GM10248 (cell line): Measurements from ENCODE around the gene STK32A.

Source experiments
- CTCF ChIA-PET: fragments of 300-600 bp; sonication (Branson Sonifier 250); formaldehyde crosslinking; extraction: SDS; loops from one replicate; lab custom pipeline; 2021; ENCODE audit warnings: antibody characterized with exemption; lab: Yijun Ruan, JAX
- POLR2A ChIA-PET: fragments of 350-650 bp; sonication (Branson Sonifier 250); formaldehyde crosslinking; extraction: SDS; loops from one replicate; lab custom pipeline; 2020; ENCODE audit warnings: antibody characterized with exemption; lab: Yijun Ruan, JAX
- DNase-seq: peaks from one replicate; pipeline ENCODE4 v3.0.0; 2012; ENCODE audit errors: extremely low spot score
- TF ChIP-seq, protein P1 (sequence below): IDR thresholded peaks from 2 replicates; pipeline ENCODE4 v1.5.1; 2012; ENCODE audit warnings: mild to moderate bottlenecking, low read depth; ENCODE audit errors: extremely low read depth, missing control alignments, control extremely low read depth

Gene STK32A

DNA sequence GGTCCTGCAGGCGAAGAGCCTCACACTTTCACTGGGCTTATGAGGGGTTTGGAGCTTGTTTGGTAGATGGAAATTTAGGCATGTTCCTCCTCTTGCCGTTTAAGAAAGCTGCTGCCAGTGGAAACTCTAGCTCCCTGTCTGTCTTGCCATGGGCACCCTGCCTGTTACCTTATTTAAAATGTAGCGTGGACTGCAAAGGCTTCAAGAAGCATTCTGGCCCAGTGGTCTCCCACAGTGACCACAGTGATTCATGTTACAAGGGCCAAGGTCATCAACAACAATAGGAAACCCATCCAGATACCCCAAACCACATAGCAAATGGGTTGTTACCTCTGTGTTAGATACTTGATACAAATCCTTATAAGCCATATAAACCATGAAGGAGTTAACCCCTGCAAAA is 178.4 kb downstream of the STK32A start:
- CTCF ChIA-PET, result no interaction called here

DNA sequence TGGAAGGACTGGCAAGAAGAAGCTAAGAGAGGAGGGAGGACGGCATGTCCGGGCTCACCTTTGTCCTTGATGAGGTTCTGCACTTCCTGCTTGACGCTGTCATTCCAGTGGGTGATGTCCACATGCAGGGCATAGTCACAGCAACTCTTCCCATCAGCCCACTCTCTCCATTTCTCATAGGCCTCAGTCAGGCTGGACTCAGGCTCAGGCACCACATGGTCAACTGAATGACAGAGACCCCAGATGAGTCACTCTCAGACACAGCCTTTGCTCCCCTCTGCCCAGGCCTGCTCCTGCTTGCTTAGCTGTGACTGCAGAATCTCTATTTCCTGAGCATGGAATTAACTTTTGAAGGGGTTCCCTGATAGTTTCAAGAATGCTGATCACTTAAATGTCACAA is 180.8 kb downstream of the STK32A start:
- POLR2A ChIA-PET, result no interaction called here
- TF ChIP-seq, protein P1, sequence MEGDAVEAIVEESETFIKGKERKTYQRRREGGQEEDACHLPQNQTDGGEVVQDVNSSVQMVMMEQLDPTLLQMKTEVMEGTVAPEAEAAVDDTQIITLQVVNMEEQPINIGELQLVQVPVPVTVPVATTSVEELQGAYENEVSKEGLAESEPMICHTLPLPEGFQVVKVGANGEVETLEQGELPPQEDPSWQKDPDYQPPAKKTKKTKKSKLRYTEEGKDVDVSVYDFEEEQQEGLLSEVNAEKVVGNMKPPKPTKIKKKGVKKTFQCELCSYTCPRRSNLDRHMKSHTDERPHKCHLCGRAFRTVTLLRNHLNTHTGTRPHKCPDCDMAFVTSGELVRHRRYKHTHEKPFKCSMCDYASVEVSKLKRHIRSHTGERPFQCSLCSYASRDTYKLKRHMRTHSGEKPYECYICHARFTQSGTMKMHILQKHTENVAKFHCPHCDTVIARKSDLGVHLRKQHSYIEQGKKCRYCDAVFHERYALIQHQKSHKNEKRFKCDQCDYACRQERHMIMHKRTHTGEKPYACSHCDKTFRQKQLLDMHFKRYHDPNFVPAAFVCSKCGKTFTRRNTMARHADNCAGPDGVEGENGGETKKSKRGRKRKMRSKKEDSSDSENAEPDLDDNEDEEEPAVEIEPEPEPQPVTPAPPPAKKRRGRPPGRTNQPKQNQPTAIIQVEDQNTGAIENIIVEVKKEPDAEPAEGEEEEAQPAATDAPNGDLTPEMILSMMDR, result no peak
- CTCF ChIA-PET, result interaction anchor here (1.0 kb wide), 1 partner anchor 11 kb away, joined by 3 read pairs; no protein-coding TSS in a partner anchor
- DNase-seq, result no peak

More for the DNA sequence above, 178.4 kb downstream of the STK32A start:
- TF ChIP-seq, protein P1, result no peak
- POLR2A ChIA-PET, result no interaction called here
- no peak for DNase-seq

DNA sequence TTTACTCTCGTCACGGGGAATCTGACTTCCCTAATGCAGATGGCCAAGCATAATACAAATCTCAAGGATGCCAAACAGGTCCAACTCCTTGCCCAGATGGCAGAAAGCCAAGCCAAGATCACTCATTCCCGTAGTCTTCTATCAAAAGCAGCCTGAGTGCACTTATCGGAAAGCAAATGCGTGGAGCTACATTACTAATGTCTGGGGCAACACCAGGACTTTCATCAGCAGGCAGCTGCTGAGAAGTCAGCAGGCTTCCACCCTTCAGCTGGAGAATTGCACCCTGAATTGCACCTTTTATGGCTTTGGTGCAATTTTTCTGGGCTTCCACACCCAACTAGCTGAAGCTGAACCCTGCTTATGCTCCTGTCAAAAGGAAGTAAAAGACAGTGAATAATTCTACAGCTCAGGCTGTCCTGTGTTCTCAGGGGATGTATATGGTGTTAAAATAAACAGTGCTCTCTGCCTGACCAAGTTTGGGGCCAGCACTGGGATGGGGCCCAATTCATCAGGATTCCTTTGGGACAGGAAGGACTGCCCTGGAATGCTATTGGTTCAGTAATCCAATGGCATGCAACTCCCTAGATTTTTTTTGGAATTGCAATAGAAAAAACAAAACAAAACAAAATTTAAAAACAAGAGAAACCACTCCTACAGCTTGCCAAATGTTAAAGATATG is 182.4 kb downstream of the STK32A start:
- DNase-seq, result no peak
- CTCF ChIA-PET, result interaction anchor here (0.7 to 2.1 kb wide), 2 partner anchors 14 to 18 kb away, joined by 3 to 6 read pairs; no protein-coding TSS in a partner anchor
- POLR2A ChIA-PET, result no interaction called here
- TF ChIP-seq, protein P1, result no peak

DNA sequence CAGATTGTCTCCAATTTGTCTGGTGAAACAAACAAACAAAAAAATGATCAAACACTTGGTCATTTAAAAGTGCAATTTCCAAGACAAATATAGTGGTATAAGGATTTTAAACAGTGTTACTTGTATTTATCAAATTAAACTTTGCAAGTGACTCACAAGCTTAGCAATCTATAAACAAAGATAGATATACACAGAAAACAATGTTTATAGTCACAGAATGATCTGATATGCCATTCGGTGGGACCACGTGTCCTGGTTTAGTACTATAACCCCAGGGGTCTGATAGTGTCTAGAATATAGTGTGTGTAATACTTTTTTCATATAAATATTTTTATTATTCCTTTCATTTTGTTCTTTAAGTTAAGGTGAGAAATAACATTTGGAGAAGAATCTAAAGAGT is 183.8 kb downstream of the STK32A start:
- ChIA-PET CTCF (interaction anchor here (1.6 to 2.1 kb wide), 2 partner anchors 12 to 16 kb away, joined by 3 to 6 read pairs; no protein-coding TSS in a partner anchor), POLR2A (no interaction called here)
- TF ChIP-seq, protein P1, result no peak
- DNase-seq, result no peak

DNA sequence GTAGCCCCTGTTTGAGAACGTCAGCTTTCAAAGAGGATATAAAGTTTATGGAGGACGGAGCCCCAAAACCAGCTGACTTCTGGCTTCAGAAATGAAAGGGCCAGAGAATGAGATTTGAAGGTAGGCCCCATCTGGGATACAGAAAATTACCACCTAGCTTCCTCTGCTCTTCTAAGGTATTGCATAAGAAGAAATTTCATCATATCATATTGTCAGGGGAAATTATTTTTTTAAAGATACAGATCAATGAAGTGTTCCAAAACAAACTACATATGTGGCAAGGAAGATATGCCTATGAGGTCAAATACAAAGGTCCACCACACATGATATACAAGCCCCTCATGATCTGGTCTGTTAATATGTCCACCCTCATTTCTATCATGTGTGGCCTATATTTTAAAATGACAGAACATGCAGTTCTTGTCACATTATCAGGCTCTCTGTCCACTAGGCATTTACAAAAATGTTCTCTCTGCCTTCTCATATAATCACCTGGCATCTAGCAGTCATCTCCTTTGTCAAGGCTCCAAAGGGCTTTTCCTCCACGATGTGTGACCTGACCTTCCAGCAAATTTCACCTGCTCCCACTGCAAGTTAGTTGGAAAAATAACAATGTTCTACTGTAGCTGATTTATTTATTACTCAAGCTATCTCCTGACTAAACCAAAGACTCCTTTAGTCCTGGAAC is 192.0 kb downstream of the STK32A start:
- POLR2A ChIA-PET, result no interaction called here
- CTCF ChIA-PET, result interaction anchor here (1.1 to 1.7 kb wide), 5 partner anchors 11 to 35 kb away, joined by 3 to 6 read pairs (median 4); no protein-coding TSS in a partner anchor
- no peak for DNase-seq
- TF ChIP-seq, protein P1, result no peak

DNA sequence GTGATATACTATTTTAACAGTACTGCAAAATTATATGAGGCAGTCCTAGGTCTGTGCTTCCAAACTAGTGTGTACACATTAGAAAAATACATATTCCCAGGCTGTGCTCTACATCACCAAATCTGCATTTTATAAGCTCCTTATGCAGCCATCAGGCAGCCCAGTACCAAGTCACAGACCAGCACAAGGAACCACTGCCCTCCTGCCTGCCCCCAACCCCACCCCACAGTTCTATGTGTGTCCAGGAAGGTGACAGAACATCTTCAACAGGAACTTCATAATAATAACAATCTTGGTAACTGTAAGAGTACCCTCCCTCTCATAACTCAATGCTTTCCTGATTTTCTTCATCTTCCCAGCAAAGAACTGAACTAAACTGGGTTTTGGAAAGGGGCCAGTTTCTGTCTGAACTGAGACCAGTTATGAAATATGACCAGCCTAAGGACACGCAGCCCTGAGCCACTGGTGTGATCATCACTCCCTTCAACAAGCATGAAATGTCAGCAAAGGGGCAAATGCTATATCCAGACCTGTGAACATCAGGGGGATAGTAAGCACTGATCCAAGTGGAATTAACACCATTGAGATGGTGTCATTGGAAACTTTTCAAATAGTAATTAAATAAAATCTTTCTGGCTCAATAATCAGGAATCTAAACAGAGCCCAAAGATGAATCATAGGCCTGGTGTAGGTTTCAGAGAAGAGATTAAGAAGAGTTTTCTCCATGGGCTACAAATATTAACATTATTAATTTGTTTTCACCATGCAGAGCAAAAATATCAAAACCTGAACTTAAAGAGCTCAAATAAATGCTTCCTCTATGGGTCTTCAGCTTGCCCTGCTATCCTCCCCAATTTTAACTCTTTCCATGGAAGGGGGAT is 192.9 kb downstream of the STK32A start:
- CTCF ChIA-PET, result interaction anchor here (1.5 to 1.7 kb wide), 3 partner anchors 21 to 36 kb away, joined by 3 to 6 read pairs (median 4); no protein-coding TSS in a partner anchor
- POLR2A ChIA-PET, result no interaction called here
- TF ChIP-seq, protein P1, result no peak
- DNase-seq, result no peak
